Renal cortex interstitium (tissue), 11 donors: Measurements from ENCODE around the gene ALKBH3. TPM values are rescaled to one million over a fixed set of nuclear protein-coding genes. Genes with fewer than 3 reads are reported as not detected.

ENCODE experiments used
- DNase-seq, 11 donors: peaks; one replicate each; pipeline ENCODE4 v3.0.0-alpha.2; 2013; ENCODE audit warnings: low read depth in 9 of 11, low spot score in 4 of 11; ENCODE audit errors: extremely low read depth in 1 of 11
- polyA plus RNA-seq, 3 donors: library from polyadenylated mRNA; unstranded; fragments of 120-200 nt; gene quantifications; one replicate each; pipeline ENCODE4 v1.2.1, GENCODE V29; 2013; ENCODE audit not compliant: insufficient read length in 3 of 3

Gene ALKBH3
- polyA plus RNA-seq, 3 donors, result 30.6 to 36.8 (median 31.9) TPM

DNA sequence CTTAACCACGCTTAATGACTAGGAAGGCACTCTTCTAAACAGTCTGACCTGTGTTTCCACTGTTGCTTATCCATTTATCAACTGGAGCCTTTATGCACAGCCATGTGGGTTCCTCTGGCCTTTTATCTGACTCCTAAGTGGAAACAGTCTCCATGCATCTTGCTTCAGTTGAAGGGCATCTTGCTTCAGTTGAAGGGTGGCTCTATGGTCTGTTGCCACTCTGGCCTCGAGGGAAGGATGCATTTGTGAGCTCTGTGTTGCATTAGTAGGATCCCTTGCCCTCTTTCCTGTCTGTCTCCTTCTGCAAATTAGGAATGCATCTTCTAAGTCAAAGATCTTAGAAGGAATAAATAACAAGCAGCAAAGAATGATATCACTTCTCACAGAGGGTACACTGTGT, 36.0 kb downstream of the ALKBH3 start:
- DNase-seq, result no peak

- no peak for DNase-seq
These were observed 37.2 kb downstream of the ALKBH3 start for GRCh38 chr11:43917851-43918250.

DNA sequence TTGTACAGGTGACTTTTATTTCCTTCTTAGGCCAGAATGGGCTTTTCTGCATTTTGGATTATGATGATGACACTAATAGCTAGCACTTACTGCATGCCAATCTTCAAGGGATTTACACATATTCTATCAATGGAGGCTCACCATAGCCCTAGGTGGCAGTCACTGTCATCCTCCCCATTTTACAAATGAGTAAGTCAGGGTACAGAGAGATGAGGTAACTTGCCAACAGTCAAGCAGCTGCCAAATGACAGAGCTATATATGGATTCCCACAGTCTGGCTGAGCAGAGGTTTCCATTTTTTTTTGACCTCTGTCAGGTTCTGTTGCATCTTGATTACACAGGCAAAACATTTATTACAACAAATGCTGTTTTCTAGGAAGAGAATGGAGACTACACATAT, 38.0 kb downstream of the ALKBH3 start:
- DNase-seq, result no peak

- no peak for DNase-seq
These were observed 39.4 kb downstream of the ALKBH3 start for GRCh38 chr11:43919852-43920597.

GRCh38 chr11:43920598-43921419, 40.2 kb downstream of the ALKBH3 start:
- DNase-seq, result no peak

DNA sequence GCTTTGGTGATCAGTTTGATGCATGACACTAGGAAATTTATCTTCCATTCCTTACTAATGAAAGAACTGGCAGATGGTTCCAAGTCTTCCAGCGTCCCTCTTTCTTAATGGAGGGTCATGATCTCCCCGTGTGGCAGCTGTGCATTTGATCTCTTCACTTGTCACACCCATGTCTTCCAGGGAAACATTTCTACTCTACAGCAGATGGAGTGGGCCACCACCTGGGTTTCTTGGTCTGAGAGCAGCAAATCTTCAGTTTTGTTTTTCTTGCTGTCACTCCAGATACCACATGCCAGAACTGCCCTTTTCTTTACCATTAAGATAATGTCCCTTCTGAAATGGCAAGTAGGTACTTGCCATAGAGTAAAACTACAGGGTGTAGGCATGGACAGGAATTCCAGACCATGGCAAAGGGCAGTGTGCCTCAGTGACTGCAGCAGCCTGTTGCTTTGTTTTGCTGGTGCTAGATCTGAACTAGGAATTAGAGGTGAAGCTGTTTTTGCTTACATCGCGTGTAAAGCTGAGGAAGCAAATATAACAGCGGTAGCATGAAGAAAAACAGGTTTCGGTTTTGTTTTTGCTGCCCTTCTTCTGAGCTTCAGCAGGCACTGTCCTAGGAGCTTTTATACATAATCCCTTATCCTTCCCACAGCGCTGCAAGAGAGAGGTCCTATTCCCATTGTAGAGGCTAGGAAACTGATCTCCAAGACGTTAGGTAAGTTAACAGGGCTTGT, 41.1 kb downstream of the ALKBH3 start:
- DNase-seq, result no peak

DNA sequence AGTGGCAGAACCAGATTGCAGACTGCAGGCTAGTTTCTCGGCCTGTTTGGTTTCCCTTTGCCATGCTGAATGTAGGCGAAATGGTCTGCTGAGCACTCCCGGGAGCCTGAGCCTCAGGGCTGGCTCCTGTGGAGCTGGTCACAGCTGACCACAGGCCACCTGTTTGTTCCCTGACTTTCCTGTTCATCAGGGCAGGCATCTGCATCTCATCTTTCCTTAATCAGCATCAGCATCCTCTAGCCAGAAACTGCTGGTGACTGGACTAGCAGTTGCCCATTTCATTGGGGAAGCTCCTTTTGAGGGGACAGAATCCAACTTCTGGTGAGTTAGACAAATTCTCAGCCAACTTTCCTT, 41.6 kb downstream of the ALKBH3 start:
- DNase-seq, result no peak

- peak in 4 of 11 donors; percentile 50 to 67 (median 60) for DNase-seq
These were observed 42.2 kb downstream of the ALKBH3 start for GRCh38 chr11:43922744-43923405.

GRCh38 chr11:43923406-43924111, 42.9 kb downstream of the ALKBH3 start:
- DNase-seq, result peak in 3 of 11 donors; percentile 56 to 73 (median 64)

GRCh38 chr11:43924112-43924855, 43.7 kb downstream of the ALKBH3 start:
- DNase-seq, result no peak

- DNase-seq, result no peak
These were observed 44.7 kb downstream of the ALKBH3 start for GRCh38 chr11:43925063-43925931.

DNA sequence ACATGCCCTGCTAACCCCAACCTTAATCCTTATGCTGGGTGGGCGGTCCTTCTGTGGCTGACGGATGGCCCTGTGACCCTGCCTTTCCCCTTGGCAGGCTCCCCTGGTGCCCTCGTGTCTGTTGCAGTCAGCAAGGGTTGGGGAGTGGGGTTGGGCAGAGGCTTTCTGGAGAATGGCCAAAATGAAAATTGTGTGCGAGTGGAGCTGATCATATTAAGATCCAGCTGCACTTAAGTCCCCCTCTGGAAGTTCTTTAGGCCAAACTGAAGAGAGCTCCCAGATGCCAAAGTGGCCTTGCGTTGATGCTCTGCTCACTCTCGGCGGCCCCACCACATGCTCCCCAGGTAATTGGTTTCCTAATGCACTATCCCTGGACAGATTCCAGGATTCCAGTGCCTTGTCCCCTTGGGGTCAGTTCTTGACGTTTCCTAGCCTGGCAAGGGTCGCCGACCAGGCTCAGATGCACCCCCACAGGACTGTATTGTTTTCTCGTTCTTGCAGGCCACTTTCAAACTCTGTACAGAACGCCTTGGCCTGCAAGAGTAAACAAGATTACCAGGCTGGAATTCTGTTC, 45.4 kb downstream of the ALKBH3 start:
- no peak for DNase-seq

GRCh38 chr11:43927070-43927469, 46.4 kb downstream of the ALKBH3 start:
- DNase-seq, result no peak

DNA sequence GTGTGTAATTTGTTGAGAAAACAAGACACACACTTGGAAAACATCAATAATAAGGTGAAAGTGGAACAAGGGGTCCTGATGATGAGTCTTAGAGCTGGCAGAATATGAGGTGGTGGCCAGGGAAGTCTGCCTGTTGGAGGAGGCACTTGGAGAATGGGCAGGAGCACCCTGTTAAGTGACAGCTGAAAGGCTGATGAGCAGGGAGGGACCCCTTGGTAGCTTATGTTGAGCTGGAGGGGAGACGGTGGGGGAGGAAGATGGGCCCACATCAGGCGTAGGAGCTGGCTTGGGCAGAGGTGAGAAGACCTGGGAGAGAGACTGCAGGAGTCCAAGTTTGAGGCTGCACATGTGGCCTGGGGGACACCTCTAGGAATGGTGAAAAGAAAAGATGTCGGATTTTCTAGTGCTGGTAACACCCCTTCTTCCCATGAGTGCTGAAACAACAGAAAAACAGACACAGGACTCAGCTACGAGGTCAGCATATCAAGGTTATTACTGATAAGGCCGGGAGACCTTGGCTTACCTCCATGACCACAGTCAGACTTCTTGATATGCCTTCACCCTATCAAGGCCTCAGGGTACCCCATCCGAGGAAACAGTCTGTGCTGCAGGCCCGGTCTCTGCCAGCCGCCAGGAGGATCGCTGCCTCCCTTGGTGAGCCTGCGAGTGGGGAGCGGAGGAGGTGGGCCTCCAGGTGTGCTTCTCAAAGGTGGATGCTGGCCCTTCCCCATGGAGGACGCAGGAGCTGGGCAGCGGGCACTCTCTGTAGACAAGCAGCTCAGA, 47.5 kb downstream of the ALKBH3 start:
- no peak for DNase-seq

DNA sequence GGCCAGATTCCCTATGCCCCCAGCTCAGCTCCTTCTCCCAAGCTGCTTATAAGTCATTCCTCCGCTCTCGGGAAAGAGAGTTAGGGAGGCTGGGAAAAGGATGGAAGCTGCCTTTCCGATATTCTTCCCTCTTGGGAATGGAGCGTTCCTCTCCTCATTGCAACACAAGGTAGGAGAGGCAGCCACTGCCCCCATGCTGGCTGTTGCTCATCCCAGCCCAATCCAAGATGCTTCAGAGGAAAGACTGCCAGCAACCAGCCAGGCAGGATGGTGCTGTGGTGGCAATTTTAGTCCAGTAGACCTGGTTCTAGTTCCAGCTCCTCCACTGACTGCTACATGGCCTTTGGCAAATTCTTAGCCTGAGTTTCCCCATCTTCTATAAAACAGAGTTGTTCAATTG, 48.1 kb downstream of the ALKBH3 start:
- DNase-seq, result no peak
